ENCODE data around the gene KNTC1. TPM values are rescaled to one million over a fixed set of nuclear protein-coding genes. Genes with fewer than 3 reads are reported as not detected.
"Not testable (repeated sequence)": the region's sequence is repeated elsewhere in the genome, so short reads cannot be mapped to it uniquely, and the experiment has no call there.

Gene KNTC1
- polyA plus RNA-seq, 1 donor (not counting 4 experiments of a cell fraction or from before 2014, with no cell fraction given): 18.6 TPM

- Histone ChIP-seq H3K27me3 (ENCODE audit: control insufficient read depth, extremely low read depth, insufficient read depth, low read length) (no peaks in the 10 kb centered on the region), H3K27ac (ENCODE audit: control insufficient read depth, insufficient read depth, low read length) (no peak overlapping the region), H3K4me2 (ENCODE audit: control insufficient read depth, extremely low read depth, insufficient read depth, low read depth, low read length) (no peak overlapping the region), H3K9ac (ENCODE audit: control insufficient read depth, extremely low read depth, insufficient read depth, low read length) (no peak overlapping the region), H2AFZ (ENCODE audit: control insufficient read depth, low read length) (no peak overlapping the region), H3K79me2 (ENCODE audit: control insufficient read depth, insufficient read depth, low read length) (peaks cover 12% of the 10 kb centered on the region), H3K4me3 (ENCODE audit: control insufficient read depth in 2 of 3, extremely low read depth in 1 of 3, insufficient read depth in 2 of 3, low read depth in 1 of 3, low read length in 3 of 3) (no peak overlapping the region), H3K36me3 (ENCODE audit: control insufficient read depth in 2 of 2, extremely low read depth in 1 of 2, insufficient read depth in 2 of 2, low read length in 2 of 2) (peaks cover 20 to 55% of the 10 kb centered on the region in 2 experiments), H3K4me1 (ENCODE audit: control insufficient read depth, extremely low read depth, insufficient read depth, low read length) (no peaks in the 10 kb centered on the region), H3K9me3 (ENCODE audit: control insufficient read depth, low read depth, low read length) (no peaks in the 10 kb centered on the region), H3K9me1 (ENCODE audit: control insufficient read depth, extremely low read depth, insufficient read depth, low read length) (no peaks in the 10 kb centered on the region), H4K20me1 (ENCODE audit: control insufficient read depth, extremely low read depth, insufficient read depth, low read length) (peaks cover 9% of the 10 kb centered on the region)
- TF ChIP-seq CTCF (optimal IDR thresholded peaks at IDR 0.05 in 1 of 3, IDR thresholded peaks at IDR 0.05 in 1 of 3, conservative IDR thresholded peaks at IDR 0.05 in 1 of 3; ENCODE audit: extremely low read depth in 1 of 3, insufficient read depth in 2 of 3, low read length in 3 of 3) (no peak), EZH2 (IDR thresholded peaks at IDR 0.05; ENCODE audit: low read length) (no peak)
- no peak for DNase-seq (ENCODE audit: low read depth, low spot score)
- dilution Hi-C loops (cut with MboI; ENCODE audit: extremely low pct_ligation_motif_present, low sequenced_read_pairs): no loop called here
- no peak for FAIRE-seq
These were observed 20.6 kb upstream of the KNTC1 start for GRCh38 chr12:122506393-122506938.

- Histone ChIP-seq H3K36me3 (ENCODE audit: control insufficient read depth in 2 of 2, extremely low read depth in 1 of 2, insufficient read depth in 2 of 2, low read length in 2 of 2) (peaks cover 22 to 65% of the 10 kb centered on the region in 2 experiments), H3K4me3 (ENCODE audit: control insufficient read depth in 2 of 3, extremely low read depth in 1 of 3, insufficient read depth in 2 of 3, low read depth in 1 of 3, low read length in 3 of 3) (no peak overlapping the region), H3K27ac (ENCODE audit: control insufficient read depth, insufficient read depth, low read length) (no peak overlapping the region), H3K9me1 (ENCODE audit: control insufficient read depth, extremely low read depth, insufficient read depth, low read length) (no peaks in the 10 kb centered on the region), H3K9me3 (ENCODE audit: control insufficient read depth, low read depth, low read length) (no peaks in the 10 kb centered on the region), H3K9ac (ENCODE audit: control insufficient read depth, extremely low read depth, insufficient read depth, low read length) (no peak overlapping the region), H3K79me2 (ENCODE audit: control insufficient read depth, insufficient read depth, low read length) (peaks cover 22% of the 10 kb centered on the region), H3K27me3 (ENCODE audit: control insufficient read depth, extremely low read depth, insufficient read depth, low read length) (no peaks in the 10 kb centered on the region), H2AFZ (ENCODE audit: control insufficient read depth, low read length) (no peak overlapping the region), H3K4me2 (ENCODE audit: control insufficient read depth, extremely low read depth, insufficient read depth, low read depth, low read length) (no peak overlapping the region), H4K20me1 (ENCODE audit: control insufficient read depth, extremely low read depth, insufficient read depth, low read length) (peaks cover 9% of the 10 kb centered on the region), H3K4me1 (ENCODE audit: control insufficient read depth, extremely low read depth, insufficient read depth, low read length) (no peaks in the 10 kb centered on the region)
- FAIRE-seq (no peak), DNase-seq (ENCODE audit: low read depth, low spot score) (no peak)
- dilution Hi-C loops (cut with MboI; ENCODE audit: extremely low pct_ligation_motif_present, low sequenced_read_pairs): no loop called here
- no peak for TF ChIP-seq EZH2 (IDR thresholded peaks at IDR 0.05; ENCODE audit: low read length)
- TF ChIP-seq CTCF (optimal IDR thresholded peaks at IDR 0.05 in 1 of 3, IDR thresholded peaks at IDR 0.05 in 1 of 3, conservative IDR thresholded peaks at IDR 0.05 in 1 of 3; ENCODE audit: extremely low read depth in 1 of 3, insufficient read depth in 2 of 3, low read length in 3 of 3): no peak
These were observed 18.9 kb upstream of the KNTC1 start for GRCh38 chr12:122508163-122508562.

GRCh38 chr12:122513028-122513427, 14.0 kb upstream of the KNTC1 start:
- H3K79me2 ChIP-seq (ENCODE audit: control insufficient read depth, insufficient read depth, low read length): peaks cover 60% of the 10 kb centered on the region
- H3K36me3 ChIP-seq (ENCODE audit: control insufficient read depth in 2 of 2, extremely low read depth in 1 of 2, insufficient read depth in 2 of 2, low read length in 2 of 2): peaks cover 33 to 74% of the 10 kb centered on the region in 2 experiments

More at GRCh38 chr12:122513028-122513427, 14.0 kb upstream of the KNTC1 start:
- H3K9ac ChIP-seq (ENCODE audit: control insufficient read depth, extremely low read depth, insufficient read depth, low read length); H3K9me3 ChIP-seq (ENCODE audit: control insufficient read depth, low read depth, low read length); H3K4me1 ChIP-seq (ENCODE audit: control insufficient read depth, extremely low read depth, insufficient read depth, low read length); H2AFZ ChIP-seq (ENCODE audit: control insufficient read depth, low read length); H3K4me3 ChIP-seq (ENCODE audit: control insufficient read depth in 2 of 3, extremely low read depth in 1 of 3, insufficient read depth in 2 of 3, low read depth in 1 of 3, low read length in 3 of 3); H3K9me1 ChIP-seq (ENCODE audit: control insufficient read depth, extremely low read depth, insufficient read depth, low read length); H3K27me3 ChIP-seq (ENCODE audit: control insufficient read depth, extremely low read depth, insufficient read depth, low read length); DNase-seq (ENCODE audit: low read depth, low spot score); H3K4me2 ChIP-seq (ENCODE audit: control insufficient read depth, extremely low read depth, insufficient read depth, low read depth, low read length); dilution Hi-C loops (cut with MboI; ENCODE audit: extremely low pct_ligation_motif_present, low sequenced_read_pairs); FAIRE-seq; H3K27ac ChIP-seq (ENCODE audit: control insufficient read depth, insufficient read depth, low read length): not testable (repeated sequence)
- H4K20me1 ChIP-seq (ENCODE audit: control insufficient read depth, extremely low read depth, insufficient read depth, low read length): peaks cover 23% of the 10 kb centered on the region

All from keratinocyte (primary cell).